Peyer's patch (tissue), 4 donors: ENCODE data around the gene CRB2.

ENCODE experiments used
- CTCF ChIP-seq, 6 experiments: fragments of 450-650 bp in 4 of 6; fragments of 200-600 bp in 2 of 6; sonication (generic) in 1 of 6; IDR thresholded peaks; one replicate each; pipeline ENCODE4 v1.5.1; 2017 to 2019; ENCODE audit warnings: antibody characterized with exemption in 6 of 6, mild to moderate bottlenecking in 3 of 6, moderate library complexity in 1 of 6
- POLR2A ChIP-seq, 2 donors: fragments of 450-650 bp; IDR thresholded peaks; one replicate each; pipeline ENCODE4 v1.5.1; 2017; ENCODE audit warnings: antibody characterized with exemption in 2 of 2, mild to moderate bottlenecking in 2 of 2, moderate library complexity in 2 of 2

- TF ChIP-seq CTCF (IDR thresholded peaks at IDR 0.05) (no peak), POLR2A (IDR thresholded peaks at IDR 0.05) (no peak)
These were observed 10.4 kb upstream of the CRB2 start for GRCh38 chr9:123345567-123345955.
